ENCODE data around the gene SLC4A9. TPM values are rescaled to one million over a fixed set of nuclear protein-coding genes. Genes with fewer than 3 reads are reported as not detected.

The SLC4A9 gene, protein sequence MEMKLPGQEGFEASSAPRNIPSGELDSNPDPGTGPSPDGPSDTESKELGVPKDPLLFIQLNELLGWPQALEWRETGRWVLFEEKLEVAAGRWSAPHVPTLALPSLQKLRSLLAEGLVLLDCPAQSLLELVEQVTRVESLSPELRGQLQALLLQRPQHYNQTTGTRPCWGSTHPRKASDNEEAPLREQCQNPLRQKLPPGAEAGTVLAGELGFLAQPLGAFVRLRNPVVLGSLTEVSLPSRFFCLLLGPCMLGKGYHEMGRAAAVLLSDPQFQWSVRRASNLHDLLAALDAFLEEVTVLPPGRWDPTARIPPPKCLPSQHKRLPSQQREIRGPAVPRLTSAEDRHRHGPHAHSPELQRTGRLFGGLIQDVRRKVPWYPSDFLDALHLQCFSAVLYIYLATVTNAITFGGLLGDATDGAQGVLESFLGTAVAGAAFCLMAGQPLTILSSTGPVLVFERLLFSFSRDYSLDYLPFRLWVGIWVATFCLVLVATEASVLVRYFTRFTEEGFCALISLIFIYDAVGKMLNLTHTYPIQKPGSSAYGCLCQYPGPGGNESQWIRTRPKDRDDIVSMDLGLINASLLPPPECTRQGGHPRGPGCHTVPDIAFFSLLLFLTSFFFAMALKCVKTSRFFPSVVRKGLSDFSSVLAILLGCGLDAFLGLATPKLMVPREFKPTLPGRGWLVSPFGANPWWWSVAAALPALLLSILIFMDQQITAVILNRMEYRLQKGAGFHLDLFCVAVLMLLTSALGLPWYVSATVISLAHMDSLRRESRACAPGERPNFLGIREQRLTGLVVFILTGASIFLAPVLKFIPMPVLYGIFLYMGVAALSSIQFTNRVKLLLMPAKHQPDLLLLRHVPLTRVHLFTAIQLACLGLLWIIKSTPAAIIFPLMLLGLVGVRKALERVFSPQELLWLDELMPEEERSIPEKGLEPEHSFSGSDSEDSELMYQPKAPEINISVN
- not detected in 2 replicates for total RNA-seq

DNA sequence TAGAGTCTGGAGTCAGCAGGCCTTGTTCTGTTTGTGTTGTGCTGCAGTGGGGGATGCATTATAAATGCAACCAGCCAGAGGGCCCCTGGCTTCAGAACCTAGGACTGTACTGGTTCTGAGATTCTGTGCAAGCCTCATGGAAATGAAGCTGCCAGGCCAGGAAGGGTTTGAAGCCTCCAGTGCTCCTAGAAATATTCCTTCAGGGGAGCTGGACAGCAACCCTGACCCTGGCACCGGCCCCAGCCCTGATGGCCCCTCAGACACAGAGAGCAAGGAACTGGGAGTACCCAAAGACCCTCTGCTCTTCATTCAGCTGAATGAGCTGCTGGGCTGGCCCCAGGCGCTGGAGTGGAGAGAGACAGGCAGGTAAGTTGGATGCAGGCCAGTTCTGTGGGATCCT, at the start of gene SLC4A9:
Gene SLC4A9, plus strand, starts transcription at position 94 of the 400 bp plus-strand sequence. Its CDS starts 43 bp downstream, at position 137.

GRCh38 chr5:140346348-140347221, 13.4 kb upstream of the SLC4A9 start, which contains the start of gene HBEGF:
TSS of gene HBEGF (minus strand) at chr5:140346603. CDS start at chr5:140346328, 275 bp downstream.

DNA sequence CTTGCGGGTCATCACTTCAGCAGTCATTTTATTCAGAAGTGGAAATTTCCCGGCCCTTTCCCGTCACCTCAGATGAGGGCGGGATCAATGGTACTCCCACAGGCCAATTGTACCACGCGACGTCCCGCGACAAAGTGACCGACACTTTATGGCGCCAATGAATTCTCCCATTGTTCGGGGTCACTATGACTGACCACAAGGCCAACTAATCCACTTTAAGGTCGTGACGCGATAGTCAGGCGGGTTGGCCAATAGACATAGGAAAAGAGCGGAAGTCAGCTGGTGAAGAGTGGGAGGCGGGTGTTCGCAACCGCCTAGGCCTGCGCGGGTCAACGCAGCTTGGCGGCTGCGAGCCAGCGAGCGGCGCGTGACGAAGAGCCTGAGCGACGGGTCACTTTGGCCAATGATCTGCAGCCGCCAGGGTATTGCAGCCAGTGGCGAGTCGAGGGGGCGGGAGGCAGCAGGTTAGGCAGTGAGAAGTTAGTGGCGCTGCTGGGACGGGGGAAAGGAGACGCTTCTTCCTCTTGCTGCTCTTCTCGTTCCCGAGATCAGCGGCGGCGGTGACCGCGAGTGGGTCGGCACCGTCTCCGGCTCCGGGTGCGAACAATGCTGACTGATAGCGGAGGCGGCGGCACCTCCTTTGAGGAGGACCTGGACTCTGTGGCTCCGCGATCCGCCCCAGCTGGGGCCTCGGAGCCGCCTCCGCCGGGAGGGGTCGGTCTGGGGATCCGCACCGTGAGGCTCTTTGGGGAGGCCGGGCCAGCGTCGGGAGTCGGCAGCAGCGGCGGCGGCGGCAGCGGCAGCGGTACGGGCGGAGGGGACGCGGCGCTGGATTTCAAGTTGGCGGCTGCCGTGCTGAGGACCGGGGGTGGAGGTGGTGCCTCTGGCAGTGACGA, 41.6 kb downstream of the SLC4A9 start, which contains the start of gene ANKHD1:
Gene ANKHD1, plus strand, starts transcription at position 472 of the 896 bp plus-strand sequence. Its CDS starts 135 bp downstream, at position 607.

Other genes with a start within 250 kb of the SLC4A9 start
- 13.4 and 15.7 TPM in 2 replicates for gene PURA, start 246.1 kb upstream of the SLC4A9 start, total RNA-seq
- 6.1 and 6.6 TPM in 2 replicates for gene IGIP, start 234.3 kb upstream of the SLC4A9 start, total RNA-seq
- 35.7 and 42.6 TPM in 2 replicates for gene CYSTM1, start 185.0 kb upstream of the SLC4A9 start, total RNA-seq
- 44.3 and 59.7 TPM in 2 replicates for gene PFDN1, start 57.1 kb upstream of the SLC4A9 start, total RNA-seq
- 1.0 and 1.9 TPM in 2 replicates for gene HBEGF, start 13.6 kb upstream of the SLC4A9 start, total RNA-seq
- 34.6 and 55.5 TPM in 2 replicates for gene ANKHD1, start 41.6 kb downstream of the SLC4A9 start, total RNA-seq
- gene EIF4EBP3, start 187.5 kb downstream of the SLC4A9 start, total RNA-seq: 7.4 and 15.3 TPM in 2 replicates
- 24.0 and 25.6 TPM in 2 replicates for gene SRA1, start 197.3 kb downstream of the SLC4A9 start, total RNA-seq
- 8.4 and 9.0 TPM in 2 replicates for gene APBB3, start 204.4 kb downstream of the SLC4A9 start, total RNA-seq
- gene SLC35A4, start 204.6 kb downstream of the SLC4A9 start, total RNA-seq: 26.9 and 37.6 TPM in 2 replicates